Stimulated activated naive B cell treated with anti-CD40 and anti-IgM and Interleukin-4, amounts not matched to agents 10 μg/mL and 1 μg/mL and 100 μg/mL, for 72 hours (primary cell): ENCODE results near the gene PCSK5.

Experiments
- ATAC-seq, 2 donors: fragments of 150-1000 bp; cut with Tn5 transposase; replicated peaks; 2 replicates each; pipeline ENCODE4 v1.10.0; 2021; ENCODE audit warnings: moderate library complexity in 1 of 2
- DNase-seq: peaks from one replicate; pipeline ENCODE4 v3.0.0; 2021
- H3K27ac Mint-ChIP-seq: one replicate; pipeline ENCODE4 v1.8.0; 2022; ENCODE audit warnings: mild to moderate bottlenecking, mixed read lengths
- H3K27me3 Mint-ChIP-seq, 2 donors: one replicate each; pipeline ENCODE4 v1.8.0; 2022; ENCODE audit warnings: mixed read lengths in 2 of 2
- H3K36me3 Mint-ChIP-seq, 2 donors: one replicate each; pipeline ENCODE4 v1.8.0; 2022; ENCODE audit warnings: mixed read lengths in 2 of 2, mild to moderate bottlenecking in 1 of 2
- H3K4me1 Mint-ChIP-seq, 2 donors: one replicate each; pipeline ENCODE4 v1.8.0; 2022; ENCODE audit warnings: mixed read lengths in 2 of 2, mild to moderate bottlenecking in 1 of 2
- H3K4me3 Mint-ChIP-seq, 2 donors: one replicate each; pipeline ENCODE4 v1.8.0; 2022; ENCODE audit warnings: mild to moderate bottlenecking in 2 of 2, mixed read lengths in 2 of 2, moderate library complexity in 1 of 2
- H3K9me3 Mint-ChIP-seq, 2 donors: one replicate each; pipeline ENCODE4 v1.8.0; 2022; ENCODE audit warnings: mixed read lengths in 2 of 2, mild to moderate bottlenecking in 1 of 2

The PCSK5 gene

DNA sequence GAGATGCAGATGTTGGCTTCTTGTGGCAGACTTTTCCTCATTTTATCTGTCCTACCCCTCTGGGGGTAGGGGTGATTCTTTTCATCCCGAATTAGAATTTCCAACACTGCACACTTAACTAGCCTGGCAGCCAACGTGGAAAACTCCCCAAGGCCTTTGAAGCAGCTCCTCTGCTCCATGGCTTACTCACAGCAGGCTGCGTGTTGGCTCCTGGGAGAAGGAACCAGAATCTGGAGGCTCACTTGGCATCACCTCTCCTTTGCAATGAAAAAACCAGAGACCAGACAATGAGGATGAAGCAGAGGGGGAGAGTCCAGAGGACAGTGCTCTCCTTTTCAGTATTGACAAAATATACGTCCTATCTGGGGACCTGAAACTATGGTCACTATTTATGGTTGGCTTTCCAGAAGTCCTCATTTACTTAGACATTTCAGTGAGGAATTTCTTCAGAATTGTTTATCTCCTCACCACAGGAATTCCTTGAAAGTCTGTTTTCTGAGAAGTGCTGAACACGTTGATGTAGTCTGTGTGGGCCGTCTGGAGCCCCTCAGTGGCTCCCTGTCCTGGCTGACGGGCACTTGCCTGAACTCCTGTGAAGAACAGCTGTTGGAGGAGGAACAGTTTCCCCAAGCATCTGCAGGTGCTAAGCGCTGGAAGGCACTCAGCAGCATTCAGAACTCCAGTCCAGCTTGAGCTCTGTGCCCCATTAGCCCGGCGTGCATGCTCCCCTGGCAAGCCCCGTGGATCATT is 272.5 kb downstream of the PCSK5 start:
- Mint-ChIP-seq H3K4me1 (no peaks in the 10 kb centered on the region), H3K27me3 (no peaks in the 10 kb centered on the region), H3K4me3 (no peak overlapping the region), H3K27ac (no peak overlapping the region), H3K9me3 (no peaks in the 10 kb centered on the region), H3K36me3 (no peaks in the 10 kb centered on the region)
- DNase-seq (no peak), ATAC-seq (no peak)

DNA sequence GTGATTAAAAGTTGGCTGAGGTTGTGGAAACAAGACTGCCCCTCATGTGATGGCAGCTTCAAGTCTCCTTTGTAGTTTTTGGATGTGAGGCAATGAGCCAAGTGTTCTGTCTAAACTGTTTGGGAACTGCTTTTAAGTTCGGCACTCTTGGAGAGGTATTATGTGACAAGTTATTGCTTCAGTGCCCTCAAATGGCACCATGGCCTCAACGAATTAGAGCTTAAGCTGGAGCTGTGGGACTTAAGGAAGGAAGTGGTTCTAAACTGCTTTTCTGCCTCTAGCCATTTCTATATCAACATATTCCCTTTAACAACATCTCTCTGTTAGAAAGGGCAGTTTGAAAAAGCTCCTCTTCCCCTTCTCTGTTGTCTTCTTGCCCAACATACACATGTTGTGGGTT is 276.1 kb downstream of the PCSK5 start:
- Mint-ChIP-seq H3K27ac (no peak overlapping the region), H3K4me3 (no peak overlapping the region), H3K9me3 (no peaks in the 10 kb centered on the region), H3K27me3 (no peaks in the 10 kb centered on the region), H3K36me3 (no peaks in the 10 kb centered on the region), H3K4me1 (no peaks in the 10 kb centered on the region)
- ATAC-seq = no peak
- DNase-seq = no peak

DNA sequence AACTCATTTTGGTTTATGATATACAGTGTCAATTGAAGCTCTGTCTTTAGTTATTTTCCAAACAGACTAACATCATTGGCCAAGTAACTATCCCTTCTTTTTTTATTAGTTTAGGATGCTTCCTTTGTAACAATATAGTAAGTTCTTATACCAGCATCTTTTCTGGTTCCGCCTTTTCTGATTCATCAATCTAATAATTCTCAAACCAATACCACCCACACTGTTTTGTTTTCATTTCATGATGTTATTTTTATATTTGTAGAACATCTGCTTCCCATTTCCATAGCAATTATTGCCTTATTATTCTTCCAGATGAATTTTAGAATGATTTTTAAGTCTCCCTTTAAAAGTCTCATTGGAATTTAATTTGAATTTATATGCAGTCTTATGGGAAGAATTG is 285.7 kb downstream of the PCSK5 start:
- H3K4me1 Mint-ChIP-seq = no peaks in the 10 kb centered on the region
- H3K27me3 Mint-ChIP-seq = no peaks in the 10 kb centered on the region
- H3K4me3 Mint-ChIP-seq = no peak overlapping the region
- no peak overlapping the region for H3K27ac Mint-ChIP-seq
- H3K36me3 Mint-ChIP-seq = no peaks in the 10 kb centered on the region
- ATAC-seq (no peak), DNase-seq (no peak)
- H3K9me3 Mint-ChIP-seq = peaks cover 0 to 2% of the 10 kb centered on the region in 2 donors

DNA sequence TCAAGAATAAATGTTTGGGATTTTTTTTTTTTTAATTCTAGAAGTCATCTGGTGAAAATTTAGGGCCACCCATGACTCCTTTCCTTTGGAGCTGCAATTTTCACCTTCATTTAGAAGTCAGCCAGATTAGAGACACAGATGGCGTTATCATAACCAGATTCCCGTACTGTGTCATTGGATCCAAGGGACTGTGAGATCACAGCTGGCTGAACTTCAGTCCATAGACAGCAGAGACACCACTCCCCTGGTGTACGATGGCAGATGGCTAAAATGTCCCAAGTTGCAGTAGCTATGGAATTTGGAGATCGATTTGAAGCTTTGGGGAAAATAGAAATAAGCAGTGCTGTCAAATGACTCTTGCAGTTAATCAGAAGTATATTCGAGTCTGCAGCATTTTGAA is 287.5 kb downstream of the PCSK5 start:
- DNase-seq (no peak), ATAC-seq (no peak)
- Mint-ChIP-seq H3K36me3 (no peaks in the 10 kb centered on the region), H3K27ac (no peak overlapping the region), H3K4me3 (no peak overlapping the region), H3K27me3 (no peaks in the 10 kb centered on the region), H3K9me3 (peaks cover 0 to 2% of the 10 kb centered on the region in 2 donors), H3K4me1 (no peaks in the 10 kb centered on the region)

DNA sequence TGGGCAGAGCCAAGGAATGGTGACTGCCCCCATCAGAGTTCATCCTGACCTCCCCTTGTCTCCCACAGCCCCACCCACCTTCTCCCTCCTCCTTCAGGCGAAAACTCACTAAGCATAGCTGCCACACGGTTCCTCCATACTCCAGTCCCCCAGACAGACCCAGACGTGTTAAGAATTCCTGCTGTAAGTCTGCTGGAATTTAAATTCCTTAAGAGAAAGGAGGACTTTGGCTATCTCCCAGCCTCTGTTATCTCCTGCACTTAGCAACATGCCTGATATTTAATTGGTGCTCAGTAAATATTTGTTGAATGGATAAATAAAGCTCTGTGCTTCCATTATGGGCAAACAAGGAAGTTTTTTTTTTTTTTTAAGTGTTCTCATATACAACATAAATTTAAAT is 290.1 kb downstream of the PCSK5 start:
- no peaks in the 10 kb centered on the region for H3K27me3 Mint-ChIP-seq
- H3K36me3 Mint-ChIP-seq = no peaks in the 10 kb centered on the region
- no peaks in the 10 kb centered on the region for H3K9me3 Mint-ChIP-seq
- ATAC-seq (no peak), DNase-seq (no peak)
- no peak overlapping the region for H3K4me3 Mint-ChIP-seq
- no peaks in the 10 kb centered on the region for H3K4me1 Mint-ChIP-seq
- H3K27ac Mint-ChIP-seq = no peak overlapping the region

DNA sequence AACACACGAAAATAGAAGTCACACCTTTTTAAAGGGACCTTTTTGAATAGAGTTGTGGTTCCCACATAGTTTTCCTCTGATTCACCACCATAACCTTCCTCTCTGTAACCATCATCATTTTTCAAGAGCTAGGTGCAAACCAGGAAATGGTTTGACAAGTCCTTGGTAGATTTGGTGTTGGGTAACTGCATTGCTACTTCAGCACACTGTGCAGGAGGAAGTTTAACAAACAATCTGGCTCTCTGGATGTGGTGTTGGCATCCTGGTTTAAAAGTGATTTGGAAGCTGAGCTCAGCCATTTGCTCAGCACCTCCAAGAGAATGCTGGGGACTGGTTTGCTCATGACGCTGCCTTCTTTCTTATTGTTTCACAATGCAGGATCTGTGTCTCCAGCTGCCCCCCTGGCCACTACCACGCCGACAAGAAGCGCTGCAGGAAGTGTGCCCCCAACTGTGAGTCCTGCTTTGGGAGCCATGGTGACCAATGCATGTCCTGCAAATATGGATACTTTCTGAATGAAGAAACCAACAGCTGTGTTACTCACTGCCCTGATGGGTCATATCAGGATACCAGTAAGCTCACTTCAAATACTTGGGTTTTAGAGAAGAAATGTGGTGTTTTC is 290.7 kb downstream of the PCSK5 start:
- ATAC-seq = no peak
- Mint-ChIP-seq H3K27ac (no peak overlapping the region), H3K4me3 (no peak overlapping the region), H3K27me3 (no peaks in the 10 kb centered on the region), H3K36me3 (no peaks in the 10 kb centered on the region), H3K9me3 (no peaks in the 10 kb centered on the region), H3K4me1 (no peaks in the 10 kb centered on the region)
- DNase-seq = no peak

DNA sequence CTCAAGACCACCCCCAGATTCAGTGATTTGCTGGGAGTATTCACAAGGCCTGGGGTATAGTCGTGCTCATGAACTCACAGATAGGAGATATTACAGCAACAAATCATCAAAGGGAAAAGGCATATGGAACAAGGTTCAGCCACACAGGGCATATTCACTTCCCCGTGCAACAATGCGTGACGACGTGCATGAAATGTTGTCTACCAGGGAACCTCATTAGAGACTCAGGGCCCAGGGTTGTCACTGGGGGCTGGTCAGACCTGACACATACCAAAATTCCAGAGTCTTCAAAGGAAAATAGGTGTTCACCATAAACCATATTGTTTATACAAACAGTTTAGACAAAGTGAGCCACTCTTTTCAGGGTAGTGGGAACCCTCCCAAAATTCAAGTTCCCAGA is 291.3 kb downstream of the PCSK5 start:
- H3K27me3 Mint-ChIP-seq = no peaks in the 10 kb centered on the region
- H3K4me3 Mint-ChIP-seq = no peak overlapping the region
- no peaks in the 10 kb centered on the region for H3K9me3 Mint-ChIP-seq
- no peaks in the 10 kb centered on the region for H3K4me1 Mint-ChIP-seq
- DNase-seq = no peak
- no peaks in the 10 kb centered on the region for H3K36me3 Mint-ChIP-seq
- no peak overlapping the region for H3K27ac Mint-ChIP-seq
- ATAC-seq = no peak

DNA sequence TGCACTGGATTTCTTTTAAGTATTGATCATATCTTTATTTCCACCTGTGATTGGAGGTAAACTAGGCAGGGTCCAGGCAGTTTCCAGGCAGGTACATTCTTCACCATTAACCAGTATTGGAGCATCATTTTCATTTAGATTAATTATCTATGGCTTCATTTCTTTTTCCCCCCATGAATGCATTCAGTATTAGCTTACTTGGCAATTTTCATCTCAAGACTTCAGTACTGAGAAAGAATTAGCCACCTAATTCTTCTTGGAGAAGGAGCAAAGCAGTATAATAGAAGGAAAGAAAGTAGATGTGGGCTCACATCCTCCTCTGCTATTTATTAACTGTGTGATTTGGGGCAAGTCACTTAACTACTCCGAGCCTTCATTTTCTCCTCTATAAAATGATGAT is 295.0 kb downstream of the PCSK5 start:
- Mint-ChIP-seq H3K27ac (no peak overlapping the region), H3K9me3 (no peaks in the 10 kb centered on the region), H3K4me3 (no peak overlapping the region), H3K4me1 (no peaks in the 10 kb centered on the region), H3K36me3 (no peaks in the 10 kb centered on the region), H3K27me3 (no peaks in the 10 kb centered on the region)
- DNase-seq (no peak), ATAC-seq (no peak)

DNA sequence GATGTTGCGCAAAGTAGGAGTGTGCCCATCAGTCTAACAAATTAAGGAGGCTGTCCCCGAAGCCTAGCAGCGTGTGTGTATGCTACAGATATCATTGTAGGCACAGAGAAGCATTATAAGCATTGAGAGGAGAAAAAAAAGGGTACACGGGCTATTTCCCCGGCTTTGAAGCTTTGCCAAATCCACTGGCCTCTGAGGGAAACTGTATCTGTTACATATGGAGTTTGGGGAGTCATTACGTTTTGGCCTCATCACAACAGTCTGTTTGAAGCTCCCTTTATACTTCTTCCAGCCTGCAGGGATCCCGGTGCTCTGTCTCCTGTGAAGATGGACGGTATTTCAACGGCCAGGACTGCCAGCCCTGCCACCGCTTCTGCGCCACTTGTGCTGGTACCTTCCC is 297.8 kb downstream of the PCSK5 start:
- ATAC-seq = no peak
- H3K27ac Mint-ChIP-seq = no peak overlapping the region
- no peaks in the 10 kb centered on the region for H3K27me3 Mint-ChIP-seq
- no peak overlapping the region for H3K4me3 Mint-ChIP-seq
- no peaks in the 10 kb centered on the region for H3K4me1 Mint-ChIP-seq
- no peaks in the 10 kb centered on the region for H3K36me3 Mint-ChIP-seq
- DNase-seq = no peak
- H3K9me3 Mint-ChIP-seq = peaks cover 0 to 1% of the 10 kb centered on the region in 2 donors

DNA sequence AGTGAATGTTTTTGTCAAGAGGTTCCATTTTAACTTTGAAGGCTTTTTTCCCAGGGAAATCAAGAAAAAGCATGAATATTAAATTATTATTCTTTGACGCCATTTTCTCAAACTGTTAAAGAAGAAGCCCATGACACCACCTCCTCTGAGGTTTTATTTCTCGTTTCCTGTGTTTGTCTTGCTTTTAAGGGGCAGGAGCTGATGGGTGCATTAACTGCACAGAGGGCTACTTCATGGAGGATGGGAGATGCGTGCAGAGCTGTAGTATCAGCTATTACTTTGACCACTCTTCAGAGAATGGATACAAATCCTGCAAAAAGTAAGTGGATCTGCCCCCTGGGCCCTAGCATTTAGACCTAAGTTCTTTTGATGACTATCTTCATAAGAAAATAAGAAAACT is 298.4 kb downstream of the PCSK5 start:
- DNase-seq (no peak), ATAC-seq (no peak)
- no peaks in the 10 kb centered on the region for H3K36me3 Mint-ChIP-seq
- no peak overlapping the region for H3K4me3 Mint-ChIP-seq
- peaks cover 0 to 1% of the 10 kb centered on the region in 2 donors for H3K9me3 Mint-ChIP-seq
- no peaks in the 10 kb centered on the region for H3K4me1 Mint-ChIP-seq
- no peak overlapping the region for H3K27ac Mint-ChIP-seq
- H3K27me3 Mint-ChIP-seq = no peaks in the 10 kb centered on the region

DNA sequence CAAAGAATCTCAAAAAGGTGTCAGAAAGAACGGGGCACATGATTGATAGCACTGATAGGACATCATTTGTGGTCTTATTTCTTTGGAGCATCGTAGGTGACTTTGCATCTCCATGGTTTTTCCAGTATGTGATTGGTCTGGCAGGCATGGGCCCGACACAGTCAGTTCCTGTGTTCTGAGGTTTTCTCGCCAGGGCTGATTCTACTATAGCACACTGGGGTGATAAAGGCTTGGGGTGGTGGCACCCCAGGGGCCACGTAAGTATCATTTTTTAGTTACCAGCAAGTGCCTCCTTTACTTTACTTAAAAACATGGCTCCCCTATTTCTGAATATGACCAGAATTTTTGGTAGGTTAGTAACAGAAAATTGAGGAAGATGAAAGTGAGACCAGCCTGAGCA is 301.0 kb downstream of the PCSK5 start:
- Mint-ChIP-seq H3K27ac (no peak overlapping the region), H3K9me3 (peaks cover 0 to 1% of the 10 kb centered on the region in 2 donors), H3K4me3 (no peak overlapping the region), H3K4me1 (no peaks in the 10 kb centered on the region), H3K27me3 (no peaks in the 10 kb centered on the region), H3K36me3 (no peaks in the 10 kb centered on the region)
- DNase-seq (no peak), ATAC-seq (no peak)

DNA sequence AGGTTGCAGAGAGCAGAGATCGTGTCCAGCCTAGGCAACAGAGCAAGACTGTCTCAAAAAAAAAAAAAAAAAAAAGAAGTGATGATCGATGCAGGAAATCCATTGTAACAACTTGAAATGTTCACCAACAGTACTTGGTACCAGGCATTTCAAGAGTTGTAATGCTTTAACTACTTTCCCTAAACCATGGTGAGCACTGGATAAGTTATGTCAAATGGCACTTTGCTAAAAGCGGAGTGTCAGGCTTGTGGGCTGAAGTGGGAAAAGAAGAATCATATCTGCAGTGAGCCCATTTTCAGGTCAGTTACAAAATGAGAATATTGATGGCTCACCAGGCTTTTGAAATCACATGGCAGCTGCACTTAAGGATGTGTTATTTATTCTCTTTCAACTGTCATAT is 301.5 kb downstream of the PCSK5 start:
- Mint-ChIP-seq H3K4me1 (no peaks in the 10 kb centered on the region), H3K27ac (no peak overlapping the region), H3K27me3 (no peaks in the 10 kb centered on the region), H3K36me3 (no peaks in the 10 kb centered on the region), H3K9me3 (peaks cover 0 to 1% of the 10 kb centered on the region in 2 donors), H3K4me3 (no peak overlapping the region)
- ATAC-seq = no peak
- DNase-seq = no peak

DNA sequence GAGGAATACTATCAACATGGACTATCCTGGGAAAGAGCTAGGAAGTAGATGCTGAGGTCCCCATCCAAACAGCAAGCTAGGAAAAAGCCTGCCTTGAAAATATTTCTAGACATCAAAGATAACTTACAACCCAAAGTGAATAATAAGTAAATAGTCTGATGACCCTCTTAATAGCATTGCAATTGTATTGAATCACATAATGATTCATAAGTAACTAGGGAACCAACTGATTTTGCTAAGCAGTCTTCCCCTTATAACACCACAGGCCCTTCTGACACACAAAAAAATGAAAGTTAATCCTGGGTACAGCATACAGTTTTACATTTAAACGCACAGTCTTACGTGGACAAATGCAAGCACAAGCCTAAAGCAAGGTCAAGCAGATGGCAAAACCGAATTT is 304.4 kb downstream of the PCSK5 start:
- H3K36me3 Mint-ChIP-seq = no peaks in the 10 kb centered on the region
- no peak overlapping the region for H3K27ac Mint-ChIP-seq
- no peak overlapping the region for H3K4me3 Mint-ChIP-seq
- DNase-seq (no peak), ATAC-seq (no peak)
- H3K27me3 Mint-ChIP-seq = peaks cover 0 to 2% of the 10 kb centered on the region in 2 donors
- peaks cover 0 to 1% of the 10 kb centered on the region in 2 donors for H3K9me3 Mint-ChIP-seq
- H3K4me1 Mint-ChIP-seq = no peaks in the 10 kb centered on the region

DNA sequence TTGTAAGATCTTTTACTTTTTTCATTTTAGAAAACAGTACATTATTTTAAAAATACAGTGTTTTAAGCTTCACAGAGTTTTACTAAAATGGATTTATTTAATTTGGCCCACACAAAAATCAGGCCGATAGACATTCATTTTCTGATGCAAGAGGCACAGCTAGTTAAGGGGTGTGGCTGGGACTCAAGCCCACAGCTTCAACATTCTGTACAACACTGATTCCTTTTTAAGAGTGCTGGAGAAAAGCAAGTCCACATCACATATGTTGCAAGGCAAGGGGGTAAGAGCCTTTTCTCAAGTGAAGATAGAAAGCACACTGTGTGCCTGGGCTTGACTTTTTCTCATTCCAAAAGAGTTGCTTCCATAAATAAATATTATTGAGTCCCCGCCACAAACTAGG is 307.9 kb downstream of the PCSK5 start:
- ATAC-seq (no peak), DNase-seq (no peak)
- Mint-ChIP-seq H3K27me3 (peaks cover 0 to 4% of the 10 kb centered on the region in 2 donors), H3K4me1 (no peaks in the 10 kb centered on the region), H3K9me3 (no peaks in the 10 kb centered on the region), H3K27ac (no peak overlapping the region), H3K4me3 (no peak overlapping the region), H3K36me3 (no peaks in the 10 kb centered on the region)

DNA sequence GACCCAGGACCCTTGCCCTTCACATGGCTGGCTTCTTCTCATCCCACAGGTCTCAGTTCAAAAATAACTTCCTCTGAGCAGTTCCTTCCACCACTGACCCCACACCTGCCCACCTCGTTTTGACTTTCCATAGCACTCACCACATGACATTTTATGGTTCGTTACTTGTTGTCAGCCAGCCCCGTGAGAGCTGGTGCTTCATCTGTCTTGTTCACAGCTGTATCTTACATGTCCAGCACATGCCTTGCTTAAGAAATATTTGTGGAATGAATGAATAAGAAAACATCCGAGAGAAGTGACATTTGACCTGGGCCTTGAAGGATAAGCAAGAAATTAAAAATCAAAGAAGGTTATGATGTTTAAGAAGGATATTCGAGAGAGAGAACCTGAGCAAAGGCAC is 309.8 kb downstream of the PCSK5 start:
- Mint-ChIP-seq H3K27me3 (peaks cover 0 to 10% of the 10 kb centered on the region in 2 donors), H3K36me3 (no peaks in the 10 kb centered on the region), H3K4me1 (no peaks in the 10 kb centered on the region), H3K9me3 (no peaks in the 10 kb centered on the region), H3K4me3 (no peak overlapping the region), H3K27ac (no peak overlapping the region)
- no peak for ATAC-seq
- DNase-seq = no peak
